Upper lobe of left lung (tissue), 4 donors: ENCODE measurements around the gene UACA.

Experiments used
- POLR2A ChIP-seq, 4 donors: fragments of 450-650 bp; IDR thresholded peaks; one replicate each; pipeline ENCODE4 v1.5.1; 2016 to 2017; ENCODE audit warnings: antibody characterized with exemption in 4 of 4, mild to moderate bottlenecking in 2 of 4
- POLR2AphosphoS5 ChIP-seq, 2 donors: sonication (generic); formaldehyde crosslinking; IDR thresholded peaks; one replicate each; pipeline ENCODE4 v1.5.1; 2017; ENCODE audit warnings: antibody characterized with exemption in 2 of 2
- TF ChIP-seq, protein P1 (sequence below), 6 experiments: fragments of 450-650 bp in 4 of 6; fragments of 200-600 bp in 2 of 6; sonication (generic) in 2 of 6; IDR thresholded peaks; one replicate each; pipeline ENCODE4 v1.5.1; 2016 to 2019; ENCODE audit warnings: antibody characterized with exemption in 6 of 6

DNA sequence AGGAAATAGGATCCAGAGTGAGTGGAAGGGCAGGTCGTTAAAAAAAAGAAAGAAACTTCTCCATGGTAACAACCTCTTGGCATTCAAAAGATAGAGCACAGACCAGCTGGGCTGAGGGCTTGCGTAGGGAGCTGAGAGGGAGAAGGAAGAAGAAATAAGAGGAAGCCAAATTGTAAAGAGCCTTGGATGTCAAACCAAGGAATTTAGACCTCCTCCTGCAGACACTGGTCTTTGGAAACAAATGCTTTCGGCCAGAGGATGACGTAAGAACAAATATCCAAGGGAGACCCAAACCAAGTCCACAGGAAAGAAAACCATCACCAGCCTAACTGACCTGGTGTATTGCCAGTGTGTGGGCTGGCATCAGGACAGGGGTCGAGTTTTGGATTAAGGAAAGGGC lies 155.2 kb downstream of the UACA start:
- TF ChIP-seq, protein P1, sequence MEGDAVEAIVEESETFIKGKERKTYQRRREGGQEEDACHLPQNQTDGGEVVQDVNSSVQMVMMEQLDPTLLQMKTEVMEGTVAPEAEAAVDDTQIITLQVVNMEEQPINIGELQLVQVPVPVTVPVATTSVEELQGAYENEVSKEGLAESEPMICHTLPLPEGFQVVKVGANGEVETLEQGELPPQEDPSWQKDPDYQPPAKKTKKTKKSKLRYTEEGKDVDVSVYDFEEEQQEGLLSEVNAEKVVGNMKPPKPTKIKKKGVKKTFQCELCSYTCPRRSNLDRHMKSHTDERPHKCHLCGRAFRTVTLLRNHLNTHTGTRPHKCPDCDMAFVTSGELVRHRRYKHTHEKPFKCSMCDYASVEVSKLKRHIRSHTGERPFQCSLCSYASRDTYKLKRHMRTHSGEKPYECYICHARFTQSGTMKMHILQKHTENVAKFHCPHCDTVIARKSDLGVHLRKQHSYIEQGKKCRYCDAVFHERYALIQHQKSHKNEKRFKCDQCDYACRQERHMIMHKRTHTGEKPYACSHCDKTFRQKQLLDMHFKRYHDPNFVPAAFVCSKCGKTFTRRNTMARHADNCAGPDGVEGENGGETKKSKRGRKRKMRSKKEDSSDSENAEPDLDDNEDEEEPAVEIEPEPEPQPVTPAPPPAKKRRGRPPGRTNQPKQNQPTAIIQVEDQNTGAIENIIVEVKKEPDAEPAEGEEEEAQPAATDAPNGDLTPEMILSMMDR (IDR thresholded peaks at IDR 0.05): no peak
- TF ChIP-seq POLR2A (IDR thresholded peaks at IDR 0.05) (no peak), POLR2AphosphoS5 (IDR thresholded peaks at IDR 0.05) (no peak)
